Ovary (tissue), 9 donors: ENCODE results near the gene CLOCK. TPM values are rescaled to one million over a fixed set of nuclear protein-coding genes. Genes with fewer than 3 reads are reported as not detected.

ENCODE experiments used
- DNase-seq, 5 donors: peaks; one replicate each; pipeline ENCODE4 v3.0.0-alpha.2; 2019 to 2020
- H3K27ac ChIP-seq, 2 donors: fragments of 200-600 bp; one replicate each; pipeline versions ENCODE4 v1.5.1 to v1.8.0; 2019 to 2022
- H3K27me3 ChIP-seq: fragments of 200-600 bp; one replicate; pipeline ENCODE4 v1.8.0; 2022
- H3K36me3 ChIP-seq: fragments of 200-600 bp; sonication (generic); one replicate; pipeline ENCODE4 v1.5.1; 2019
- H3K4me1 ChIP-seq: one replicate; pipeline ENCODE4 v1.8.1; 2013; ENCODE audit warnings: mild to moderate bottlenecking, moderate library complexity; ENCODE audit not compliant: insufficient read depth
- H3K4me3 ChIP-seq: fragments of 200-600 bp; sonication (generic); one replicate; pipeline ENCODE4 v1.5.1; 2017
- H3K9me3 ChIP-seq, 2 donors: fragments of 200-600 bp in 1 of 2; sonication (generic) in 1 of 2; one replicate each; pipeline versions ENCODE4 v1.5.1 to v1.8.1; 2013 to 2019; ENCODE audit warnings: mild to moderate bottlenecking in 1 of 2, moderate library complexity in 1 of 2
- EP300 ChIP-seq: sonication (generic); formaldehyde crosslinking; IDR thresholded peaks from one replicate; pipeline ENCODE4 v1.6.1; 2017; ENCODE audit warnings: antibody characterized with exemption
- POLR2A ChIP-seq: fragments of 450-650 bp; IDR thresholded peaks from one replicate; pipeline ENCODE4 v1.6.1; 2017; ENCODE audit warnings: antibody characterized with exemption, mild to moderate bottlenecking, moderate library complexity
- WGBS, 3 donors: extraction: QIAGEN DNeasy Blood & Tissue Kit in 1 of 3; methylation state at CpG; one replicate each; pipeline versions ENCODE4 v1.1.5 to v1.1.7; 2013 to 2017; 5-methylcytosine and 5-hydroxymethylcytosine counted together
- intact Hi-C, 4 donors: fragments of 100-400 bp; cut with DNase I; formaldehyde crosslinking; loops; one replicate each; pipeline versions ENCODE4 v1.11.0 to v1.15.1; 2022 to 2023
- polyA plus RNA-seq, 2 donors: library from polyadenylated mRNA; stranded (reverse); fragments of 200-250 nt in 1 of 2; fragments of 350-450 nt in 1 of 2; fragmentation: Illumina TruSeq in 1 of 2; extraction: RNeasy Lipid Tissue Mini Kit (QIAGEN cat#74804) in 1 of 2; gene quantifications; one replicate each; pipeline ENCODE4 v1.2.3, GENCODE V29; 2013 to 2014
- total RNA-seq, 7 donors: library from RNA; depleted of rRNA in 2 of 7; stranded (reverse); fragments of >200 nt in 2 of 7; fragmentation: NEBNext Ultra II Directional in 3 of 7; extraction: Animal tissue kit (Norgen Biotek cat#: 25700) in 3 of 7; gene quantifications; one replicate each; pipeline versions ENCODE4 v1.1.0 to v1.2.4, GENCODE V29; 2016 to 2023
- TF ChIP-seq, protein P1 (sequence below), 3 donors: fragments of 450-650 bp in 2 of 3; fragments of 200-600 bp in 1 of 3; IDR thresholded peaks; one replicate each; pipeline versions ENCODE4 v1.5.1 to v1.8.0; 2016 to 2022; ENCODE audit warnings: antibody characterized with exemption in 3 of 3, mild to moderate bottlenecking in 1 of 3
- donor health status: DM: no; HTN: no; CAD: no; lungs with moderate emphysema.
- donor health status: DM: no; HTN: no; CAD: no.
- donor health status: Bipolar disorder and iron deficiency.
- donor health status: DM: yes; HTN: yes; CAD: no.
- donor health status: DM: no; HTN: no; CAD: no.
- donor health status: DM: yes; HTN: yes; CAD: no.

Gene CLOCK
- total and polyA plus RNA-seq, 9 donors, result 5.4 to 36.4 (median 27.5) TPM

GRCh38 chr4:55498051-55498450 is 48.7 kb downstream of the CLOCK start:
- TF ChIP-seq, protein P1, sequence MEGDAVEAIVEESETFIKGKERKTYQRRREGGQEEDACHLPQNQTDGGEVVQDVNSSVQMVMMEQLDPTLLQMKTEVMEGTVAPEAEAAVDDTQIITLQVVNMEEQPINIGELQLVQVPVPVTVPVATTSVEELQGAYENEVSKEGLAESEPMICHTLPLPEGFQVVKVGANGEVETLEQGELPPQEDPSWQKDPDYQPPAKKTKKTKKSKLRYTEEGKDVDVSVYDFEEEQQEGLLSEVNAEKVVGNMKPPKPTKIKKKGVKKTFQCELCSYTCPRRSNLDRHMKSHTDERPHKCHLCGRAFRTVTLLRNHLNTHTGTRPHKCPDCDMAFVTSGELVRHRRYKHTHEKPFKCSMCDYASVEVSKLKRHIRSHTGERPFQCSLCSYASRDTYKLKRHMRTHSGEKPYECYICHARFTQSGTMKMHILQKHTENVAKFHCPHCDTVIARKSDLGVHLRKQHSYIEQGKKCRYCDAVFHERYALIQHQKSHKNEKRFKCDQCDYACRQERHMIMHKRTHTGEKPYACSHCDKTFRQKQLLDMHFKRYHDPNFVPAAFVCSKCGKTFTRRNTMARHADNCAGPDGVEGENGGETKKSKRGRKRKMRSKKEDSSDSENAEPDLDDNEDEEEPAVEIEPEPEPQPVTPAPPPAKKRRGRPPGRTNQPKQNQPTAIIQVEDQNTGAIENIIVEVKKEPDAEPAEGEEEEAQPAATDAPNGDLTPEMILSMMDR (IDR thresholded peaks at IDR 0.05), result no peak
- TF ChIP-seq EP300 (no peak), POLR2A (no peak)
- no peak overlapping the region for H3K4me3 ChIP-seq
- H3K36me3 ChIP-seq, result no peaks in the 10 kb centered on the region
- DNase-seq, result no peak
- WGBS, 3 donors, result 15 to 21% (median 15%) methylated on average over 3 of the region's 3 CpGs
- intact Hi-C loops, result no loop called here
- H3K4me1 ChIP-seq, result peaks cover 2% of the 10 kb centered on the region
- H3K27ac ChIP-seq, result no peak overlapping the region
- H3K27me3 ChIP-seq, result no peaks in the 10 kb centered on the region
- H3K9me3 ChIP-seq, result no peaks in the 10 kb centered on the region

- TF ChIP-seq, protein P1 (IDR thresholded peaks at IDR 0.05), result no peak
- TF ChIP-seq POLR2A (no peak), EP300 (no peak)
- no peak for DNase-seq
- intact Hi-C loops, result no loop called here
- no peaks in the 10 kb centered on the region for H3K27me3 ChIP-seq
- H3K9me3 ChIP-seq, result no peaks in the 10 kb centered on the region
- WGBS, 3 donors, result 12 to 43% (median 17%) methylated on average over 1 of the region's 1 CpG
- no peaks in the 10 kb centered on the region for H3K36me3 ChIP-seq
- H3K27ac ChIP-seq, result no peak overlapping the region
- H3K4me1 ChIP-seq, result no peaks in the 10 kb centered on the region
- H3K4me3 ChIP-seq, result no peak overlapping the region
Measured at GRCh38 chr4:55491486-55491885, 55.2 kb downstream of the CLOCK start.

GRCh38 chr4:55488716-55489115 is 58.0 kb downstream of the CLOCK start:
- H3K27me3 ChIP-seq, result no peaks in the 10 kb centered on the region
- no peak overlapping the region for H3K27ac ChIP-seq
- H3K36me3 ChIP-seq, result no peaks in the 10 kb centered on the region
- no peak overlapping the region for H3K4me3 ChIP-seq
- TF ChIP-seq EP300, result no peak
- TF ChIP-seq POLR2A, result no peak
- TF ChIP-seq, protein P1 (IDR thresholded peaks at IDR 0.05), result no peak
- no peaks in the 10 kb centered on the region for H3K9me3 ChIP-seq
- intact Hi-C loops, result no loop called here
- no peak for DNase-seq
- no peaks in the 10 kb centered on the region for H3K4me1 ChIP-seq
- WGBS, 3 donors, result 95 to 98% (median 97%) methylated on average over 3 of the region's 3 CpGs

DNA sequence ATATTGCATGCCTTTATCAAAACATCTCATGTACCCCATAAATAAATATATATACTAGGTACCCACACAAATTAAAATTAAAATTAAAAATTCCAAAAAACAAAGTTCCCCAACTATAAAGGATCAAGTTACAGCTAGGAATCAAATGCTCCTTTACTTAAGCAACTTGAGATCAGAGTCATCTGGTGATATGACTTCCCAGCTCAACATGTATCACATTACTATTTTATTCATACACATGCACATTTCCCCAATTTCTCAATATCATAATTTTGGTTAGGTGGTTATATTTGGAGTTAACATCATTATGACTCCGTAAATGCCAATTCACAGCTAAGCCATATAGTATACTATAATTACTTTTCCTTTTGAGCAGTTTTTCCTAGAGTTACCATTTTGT is 60.9 kb downstream of the CLOCK start:
- DNase-seq, result no peak
- Histone ChIP-seq H3K4me1 (no peaks in the 10 kb centered on the region), H3K9me3 (no peaks in the 10 kb centered on the region), H3K27ac (no peak overlapping the region), H3K36me3 (no peaks in the 10 kb centered on the region), H3K4me3 (no peak overlapping the region), H3K27me3 (no peaks in the 10 kb centered on the region)
- TF ChIP-seq POLR2A (no peak), EP300 (no peak)
- TF ChIP-seq, protein P1 (IDR thresholded peaks at IDR 0.05), result no peak
- WGBS, 3 donors, result 93 to 95% (median 95%) methylated on average over 1 of the region's 1 CpG
- intact Hi-C loops, result no loop called here

DNA sequence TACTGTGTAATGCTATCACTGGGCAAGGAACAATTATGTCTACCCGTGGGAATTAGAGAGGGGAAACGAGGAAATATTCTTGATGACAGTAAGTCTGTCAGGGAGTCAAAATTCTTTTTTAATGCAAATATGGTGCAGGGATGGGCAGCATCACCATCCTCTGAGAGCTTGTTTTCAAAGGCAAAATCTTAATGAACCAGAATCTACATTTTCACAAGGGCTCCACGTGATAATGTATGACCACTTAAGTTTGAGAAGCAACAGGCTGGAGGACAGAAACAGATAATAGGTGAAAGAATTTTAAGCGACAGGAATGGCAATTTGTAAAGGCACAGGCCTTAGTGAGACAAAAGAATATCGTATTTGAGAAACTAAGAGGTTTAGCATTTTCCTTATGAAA is 63.4 kb downstream of the CLOCK start:
- Histone ChIP-seq H3K27ac (no peak overlapping the region), H3K4me1 (no peaks in the 10 kb centered on the region), H3K9me3 (no peaks in the 10 kb centered on the region), H3K4me3 (no peak overlapping the region), H3K27me3 (no peaks in the 10 kb centered on the region), H3K36me3 (no peaks in the 10 kb centered on the region)
- intact Hi-C loops, result no loop called here
- TF ChIP-seq EP300, result no peak
- TF ChIP-seq, protein P1 (IDR thresholded peaks at IDR 0.05), result no peak
- WGBS, 3 donors, result 79 to 85% (median 82%) methylated on average over 5 of the region's 5 CpGs
- DNase-seq, result no peak
